CD4-positive, alpha-beta T cell treated with Interleukin-17A for 4 hours (primary cell): ENCODE measurements around the gene GPATCH2L.

Source experiments
- DNase-seq: peaks from one replicate; pipeline ENCODE4 v3.0.0-alpha.2; 2020; ENCODE audit warnings: mixed read lengths

Gene GPATCH2L

GRCh38 chr14:76136476-76137110 lies 15.1 kb upstream of the GPATCH2L start:
- no peak for DNase-seq

GRCh38 chr14:76138119-76138757 lies 13.5 kb upstream of the GPATCH2L start:
- DNase-seq, result no peak

GRCh38 chr14:76138758-76139723 lies 12.7 kb upstream of the GPATCH2L start:
- DNase-seq, result no peak

GRCh38 chr14:76143642-76144041 lies 8.1 kb upstream of the GPATCH2L start:
- no peak for DNase-seq

GRCh38 chr14:76146976-76147375 lies 4.7 kb upstream of the GPATCH2L start:
- DNase-seq, result no peak

- no peak for DNase-seq
Observed at GRCh38 chr14:76149196-76149595, 2.5 kb upstream of the GPATCH2L start.

- peak; percentile 81 for DNase-seq
Observed at GRCh38 chr14:76152333-76152681, 585 bp downstream of the GPATCH2L start.

GRCh38 chr14:76153919-76154318 lies 2.2 kb downstream of the GPATCH2L start:
- no peak for DNase-seq

- DNase-seq, result no peak
Observed at GRCh38 chr14:76154539-76155126, 2.9 kb downstream of the GPATCH2L start.

GRCh38 chr14:76163668-76164363 lies 12.1 kb downstream of the GPATCH2L start:
- DNase-seq, result no peak

- DNase-seq, result no peak
Observed at GRCh38 chr14:76168531-76168930, 16.8 kb downstream of the GPATCH2L start.

GRCh38 chr14:76169776-76170175 lies 18.1 kb downstream of the GPATCH2L start:
- DNase-seq, result no peak

GRCh38 chr14:76174982-76175381 lies 23.3 kb downstream of the GPATCH2L start:
- DNase-seq, result no peak

- no peak for DNase-seq
Observed at GRCh38 chr14:76175942-76176341, 24.2 kb downstream of the GPATCH2L start.

- no peak for DNase-seq
Observed at GRCh38 chr14:76181546-76181945, 29.8 kb downstream of the GPATCH2L start.

GRCh38 chr14:76186308-76187027 lies 34.7 kb downstream of the GPATCH2L start:
- DNase-seq, result no peak

GRCh38 chr14:76191297-76191696 lies 39.6 kb downstream of the GPATCH2L start:
- DNase-seq, result no peak

GRCh38 chr14:76193696-76194095 lies 42.0 kb downstream of the GPATCH2L start:
- DNase-seq, result no peak

- no peak for DNase-seq
Observed at GRCh38 chr14:76194327-76194726, 42.6 kb downstream of the GPATCH2L start.

- DNase-seq, result no peak
Observed at GRCh38 chr14:76195003-76195402, 43.3 kb downstream of the GPATCH2L start.

- DNase-seq, result no peak
Observed at GRCh38 chr14:76196980-76197695, 45.4 kb downstream of the GPATCH2L start.
